Measurements from ENCODE around the gene GRM8. TPM values are rescaled to one million over a fixed set of nuclear protein-coding genes. Genes with fewer than 3 reads are reported as not detected.

GRM8 gene
- total RNA-seq, 1 donor from 2014 or later: 3.3 TPM

DNA sequence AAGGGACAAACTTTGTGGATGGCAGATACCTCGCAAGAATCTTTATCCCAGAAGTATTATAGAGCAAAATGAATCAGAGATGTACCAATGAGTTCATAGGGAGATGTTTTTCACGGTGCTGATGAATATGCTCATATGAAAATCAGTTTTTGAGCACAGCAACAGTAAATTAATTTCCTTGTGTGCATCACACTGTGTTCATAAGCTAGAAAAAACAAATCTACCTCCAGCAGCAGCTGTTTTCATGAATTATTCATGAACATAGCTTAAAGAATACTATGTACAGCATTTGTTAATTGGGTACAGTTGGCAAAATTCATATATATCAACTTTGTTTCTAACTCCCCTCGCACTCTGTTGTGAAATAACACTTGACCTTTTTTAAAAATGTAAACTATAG, 809.8 kb downstream of the GRM8 start:
- DNase-seq (ENCODE audit: low spot score): no peak

DNA sequence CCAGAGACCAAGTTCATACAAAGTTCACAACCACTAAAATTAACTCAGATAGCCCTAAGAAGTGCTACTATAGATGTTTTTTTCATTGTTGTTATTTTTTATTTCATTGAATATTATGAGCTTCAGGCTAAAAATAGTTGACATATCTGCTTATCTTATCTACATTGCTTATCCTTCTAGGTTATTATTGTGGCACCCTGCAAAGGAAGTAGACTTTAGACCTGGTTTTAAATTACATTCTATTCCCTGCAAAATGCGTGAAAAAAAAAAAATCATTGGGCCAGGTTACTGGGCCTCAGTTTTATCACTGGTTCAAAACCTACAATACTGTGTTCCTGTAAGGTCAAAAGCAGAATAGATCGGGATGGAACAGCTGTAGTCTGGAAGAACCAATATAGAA, 811.0 kb downstream of the GRM8 start:
- DNase-seq (ENCODE audit: low spot score): no peak

DNA sequence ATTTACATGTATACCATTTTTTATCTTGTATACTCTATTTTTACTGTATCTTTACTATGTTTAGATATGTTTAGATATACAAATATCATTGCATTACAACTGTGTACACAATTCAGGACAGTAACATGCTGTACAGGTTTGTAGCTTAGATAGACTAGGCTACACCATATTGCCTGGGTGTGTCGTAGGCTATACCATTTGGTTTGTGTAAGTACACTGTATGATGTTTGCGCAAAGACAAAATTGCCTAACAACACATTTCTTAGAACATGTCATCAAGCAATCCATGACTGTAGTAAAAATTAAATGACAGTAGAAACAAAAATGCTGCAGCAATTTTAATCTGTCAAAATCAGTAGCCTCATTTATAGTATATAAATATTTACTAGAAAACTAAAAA, 812.2 kb downstream of the GRM8 start:
- no peak for DNase-seq (ENCODE audit: low spot score)

DNA sequence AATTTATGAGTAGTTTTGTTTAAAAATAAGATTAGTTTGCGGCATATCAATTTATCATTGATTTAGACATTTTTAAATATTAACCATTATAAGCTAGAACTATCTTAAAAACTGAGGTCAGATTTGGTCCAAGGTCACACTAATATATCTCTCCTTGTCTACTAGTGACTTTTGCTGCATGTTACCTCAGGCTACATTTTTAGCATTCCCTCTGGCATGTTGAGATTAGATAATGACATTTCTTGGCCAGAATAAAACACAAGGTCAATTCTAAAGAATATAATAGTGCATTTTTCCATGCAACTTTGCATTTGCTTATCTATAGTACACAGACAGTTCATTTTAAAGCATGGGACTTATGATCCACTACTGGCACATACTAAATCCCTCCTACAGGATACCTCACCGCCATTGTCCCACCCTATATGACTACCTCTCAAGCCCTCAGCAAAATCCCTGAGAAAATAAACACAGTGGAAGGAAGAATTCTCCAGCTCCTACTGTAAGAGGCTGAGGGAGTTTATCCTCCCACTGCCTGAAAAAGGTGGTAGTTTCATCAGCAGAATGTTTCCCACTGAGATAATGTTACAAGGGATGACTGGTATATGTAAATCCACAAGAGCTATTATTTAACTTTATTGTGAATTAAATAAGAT, 816.4 kb downstream of the GRM8 start:
- no peak for DNase-seq (ENCODE audit: low spot score)

DNA sequence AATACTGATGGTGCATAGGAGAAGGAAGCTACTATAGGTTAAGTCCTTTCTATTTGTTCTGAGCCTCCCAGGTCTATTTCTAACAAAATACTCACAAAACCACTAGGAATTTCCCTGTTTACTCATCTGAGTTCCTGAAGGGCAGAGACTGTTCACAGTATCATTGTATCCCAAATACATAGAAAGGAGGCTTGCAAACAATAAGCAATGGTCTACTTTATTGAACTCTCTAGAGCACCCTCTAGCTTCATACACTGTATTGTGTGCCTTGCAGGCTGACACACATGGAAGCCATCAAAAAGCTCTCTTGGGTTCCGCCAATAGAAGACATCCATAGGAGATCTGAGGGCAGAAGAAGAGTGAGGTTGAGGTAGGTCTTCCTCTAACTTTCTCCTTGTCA, 826.1 kb downstream of the GRM8 start:
- DNase-seq (ENCODE audit: low spot score): no peak

DNA sequence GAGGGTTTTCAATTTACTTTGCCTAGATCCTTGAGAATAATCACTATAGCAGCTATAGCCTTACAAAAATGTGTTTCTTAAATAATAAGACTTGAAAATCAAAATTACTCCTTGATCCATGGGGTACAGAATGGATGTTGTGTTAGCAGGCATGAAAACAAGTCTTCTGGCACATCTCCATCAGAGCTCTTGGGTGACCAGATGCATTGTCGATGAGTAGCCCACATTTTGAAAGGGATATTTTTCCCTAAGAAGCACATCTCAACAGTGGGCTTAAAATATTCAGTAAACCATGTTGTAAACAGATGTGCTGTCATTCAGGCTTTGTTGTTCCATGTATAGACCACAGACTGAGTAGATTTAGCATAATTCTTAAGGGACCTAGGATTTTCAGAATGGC, 827.8 kb downstream of the GRM8 start:
- DNase-seq (ENCODE audit: low spot score): no peak

DNA sequence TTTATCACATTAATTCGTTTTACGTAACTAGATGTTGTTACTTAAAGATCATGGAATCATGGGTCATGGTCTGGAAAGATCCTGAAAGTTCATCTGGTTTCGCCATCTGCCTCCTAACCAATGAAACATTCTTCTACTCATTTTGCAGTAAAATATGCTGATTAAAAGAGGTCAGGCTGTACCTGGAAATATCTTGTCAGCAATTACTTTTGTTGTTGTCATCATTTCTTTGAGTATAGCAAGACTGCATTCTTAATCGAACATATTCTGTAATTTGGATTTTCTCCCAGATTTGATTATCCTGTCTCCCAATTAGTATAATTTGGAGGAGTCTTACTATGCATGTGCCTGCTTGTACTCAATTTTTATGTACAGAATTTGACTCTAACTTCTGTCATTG, 833.7 kb downstream of the GRM8 start:
- no peak for DNase-seq (ENCODE audit: low spot score)

DNA sequence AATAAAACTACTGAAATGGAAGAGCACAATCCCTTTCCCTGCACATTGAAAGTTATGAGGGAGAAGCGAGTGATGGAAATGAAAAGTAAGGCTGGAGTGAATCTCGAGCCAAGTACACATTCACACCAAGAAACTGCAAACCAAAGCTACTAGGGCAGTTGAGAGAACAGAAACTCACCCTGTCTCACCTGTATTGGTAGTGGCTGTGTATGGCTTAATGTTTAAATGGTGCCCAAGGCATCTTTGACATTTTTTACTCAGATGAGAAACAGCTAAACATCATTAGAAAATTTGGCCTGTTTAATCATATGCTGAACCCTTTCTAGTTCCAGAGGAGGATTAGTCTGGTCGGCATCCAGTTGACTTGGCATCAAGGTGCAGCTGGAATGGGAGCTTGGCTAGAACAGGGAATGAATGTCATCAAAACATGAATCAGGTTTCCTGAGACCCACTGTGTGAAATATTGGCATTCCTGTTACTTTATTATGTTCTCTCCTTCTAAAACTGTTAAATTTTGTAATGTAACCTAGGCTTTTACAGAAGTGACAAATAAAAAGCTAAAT, 840.8 kb downstream of the GRM8 start:
- DNase-seq (ENCODE audit: low spot score): no peak

DNA sequence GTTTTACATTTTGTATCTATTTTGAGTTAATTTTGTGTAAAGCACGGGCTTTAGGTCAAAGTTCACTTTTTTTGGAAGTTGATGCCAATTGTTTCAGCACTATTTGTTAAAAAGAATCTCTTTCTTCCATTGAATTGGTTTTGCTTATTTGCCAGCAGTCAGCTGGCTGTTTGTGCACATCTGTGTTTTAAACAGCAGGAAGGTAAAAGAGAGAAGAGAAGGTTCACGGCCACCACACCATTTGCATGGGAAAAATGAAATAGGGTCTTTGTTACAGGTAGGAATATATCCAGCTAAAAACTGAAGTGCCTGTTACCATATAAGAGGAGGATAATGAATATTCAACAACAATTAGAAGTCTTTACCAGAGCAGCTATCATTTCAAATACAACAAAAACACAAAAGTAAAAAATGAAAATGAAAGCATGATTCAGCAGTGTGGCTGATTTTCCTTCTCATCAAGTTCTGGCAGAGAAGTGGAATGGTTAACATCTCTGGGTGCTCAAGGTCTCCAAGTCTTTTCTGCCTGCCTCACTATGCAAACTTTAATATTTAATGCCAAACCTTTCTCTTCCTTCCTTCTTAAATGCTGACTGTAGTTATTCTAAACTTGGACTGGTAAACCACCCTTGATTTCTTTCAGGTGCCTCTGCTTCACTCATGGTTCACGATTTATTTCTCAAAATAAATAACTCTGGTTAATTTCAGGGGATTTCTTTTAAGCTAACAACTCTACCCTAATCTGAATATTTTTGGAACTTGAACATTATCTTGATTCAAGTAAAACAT, 841.5 kb downstream of the GRM8 start:
- DNase-seq (ENCODE audit: low spot score): no peak

DNA sequence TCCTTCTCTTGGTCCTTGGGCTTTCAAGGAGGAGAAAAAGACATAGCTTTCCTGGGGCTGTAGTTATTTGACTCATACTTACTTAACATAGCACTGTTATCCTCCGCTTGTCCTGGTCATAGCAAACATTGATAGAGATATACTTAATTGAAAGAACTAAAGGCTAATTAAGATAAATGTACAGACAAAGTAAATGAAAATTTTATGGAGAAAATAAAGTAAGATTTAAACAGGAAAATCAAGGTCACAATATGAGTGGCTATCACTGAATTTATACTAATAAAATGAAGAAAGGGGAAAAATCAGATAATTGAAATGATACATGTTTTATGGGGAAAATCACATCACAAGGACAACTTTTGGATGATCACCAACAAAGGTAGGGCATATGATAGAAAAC, 849.7 kb downstream of the GRM8 start:
- no peak for DNase-seq (ENCODE audit: low spot score)

DNA sequence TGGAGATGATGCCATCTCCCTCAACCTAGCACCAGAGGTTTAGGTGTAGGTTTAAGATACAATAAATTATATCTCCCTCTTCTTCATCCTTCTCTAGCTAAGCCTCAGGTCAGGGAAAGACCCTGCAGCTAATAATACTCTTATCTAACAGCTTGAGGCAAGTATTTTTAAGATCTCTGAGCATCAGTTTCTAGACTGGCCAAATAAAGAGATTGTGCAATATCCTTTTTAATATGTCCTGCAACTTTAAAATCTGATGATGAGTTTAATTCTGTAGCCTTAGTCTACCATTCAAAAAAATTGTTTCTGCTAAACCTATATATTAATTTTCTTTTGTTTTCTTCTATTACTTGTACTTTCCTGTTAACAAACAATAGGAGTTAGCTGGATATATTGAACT, 850.8 kb downstream of the GRM8 start:
- no peak for DNase-seq (ENCODE audit: low spot score)

DNA sequence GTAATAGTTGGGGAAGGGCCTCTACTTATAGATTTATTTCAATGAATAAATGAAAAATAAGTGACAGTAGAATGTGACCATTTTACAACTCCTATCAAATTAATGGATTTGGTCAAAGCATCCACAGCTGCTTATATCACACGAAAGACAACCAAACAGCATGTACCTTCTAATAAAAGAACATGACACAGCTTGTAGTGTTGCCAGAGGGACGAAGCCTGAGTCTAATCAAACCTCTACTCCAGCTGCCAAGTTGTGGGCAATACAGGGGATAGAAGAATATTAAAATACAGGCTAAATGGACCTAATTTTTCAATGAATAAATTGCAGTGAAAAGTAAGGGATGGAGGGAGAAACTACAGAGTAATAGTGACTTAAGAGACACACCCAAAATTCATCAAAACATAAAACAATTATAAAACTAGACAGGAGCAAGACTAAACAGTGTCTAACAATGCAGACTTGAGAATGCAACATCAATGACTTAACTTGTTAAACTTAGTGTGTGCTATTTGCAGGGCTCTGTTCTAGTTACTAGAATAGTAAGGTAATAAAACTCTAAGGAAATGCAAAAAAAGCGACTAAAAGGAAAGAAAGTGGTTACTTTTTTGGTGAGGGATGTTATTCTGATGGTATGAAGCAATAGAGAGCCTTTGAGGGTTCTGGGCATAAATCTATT, 853.8 kb downstream of the GRM8 start:
- DNase-seq (ENCODE audit: low spot score): no peak

DNA sequence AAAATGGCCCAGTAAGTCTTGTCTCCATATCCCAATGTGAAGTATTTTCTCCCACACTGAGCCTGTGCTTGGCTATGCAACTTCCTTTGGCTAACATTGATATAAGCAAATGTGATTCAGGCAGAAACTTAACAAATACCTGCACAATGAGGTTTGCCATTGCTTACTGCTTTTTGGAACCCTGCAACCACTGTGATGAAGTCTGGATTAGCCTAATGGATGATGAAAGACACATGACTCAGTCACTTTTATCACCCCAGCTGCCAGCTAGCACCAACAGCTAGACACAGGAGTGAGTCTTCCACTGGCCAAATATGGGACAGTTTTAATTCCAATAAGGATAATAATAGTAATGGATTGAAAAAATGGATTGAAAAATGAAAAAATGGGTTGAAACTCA, 854.5 kb downstream of the GRM8 start:
- no peak for DNase-seq (ENCODE audit: low spot score)

DNA sequence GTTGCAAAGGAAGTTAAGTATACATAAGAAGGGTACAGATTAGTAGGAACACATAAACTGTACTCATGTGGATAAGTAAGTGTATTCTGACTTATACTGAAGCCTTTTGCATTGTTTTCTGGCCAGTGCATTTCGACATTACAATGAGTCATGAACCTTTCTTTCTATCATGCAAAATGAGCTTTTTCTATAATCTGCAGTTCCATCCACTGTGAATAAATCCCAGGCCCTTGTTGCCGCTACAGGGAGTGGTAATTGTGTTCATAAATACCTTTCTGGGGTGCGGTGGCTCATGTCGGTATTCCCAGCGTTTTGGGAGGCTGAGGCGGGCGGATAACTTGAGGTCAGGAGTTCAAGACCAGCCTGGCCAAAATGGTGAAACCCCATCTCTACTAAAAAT, 858.3 kb downstream of the GRM8 start:
- DNase-seq (ENCODE audit: low spot score): no peak

Other genes with a start within 250 kb of the GRM8 start
- 42.1 TPM for gene ZNF800, start 139.8 kb upstream of the GRM8 start, total RNA-seq